ENCODE results near the gene USP13. TPM values are rescaled to one million over a fixed set of nuclear protein-coding genes. Genes with fewer than 3 reads are reported as not detected.

Gene USP13
- total and polyA plus RNA-seq, 2 donors (not counting 1 experiment from before 2014, with no cell fraction given) = 1.9 to 13.2 TPM

GRCh38 chr3:179729086-179729485 is 76.2 kb downstream of the USP13 start:
- 100% methylated on average over 2 of the region's 3 CpGs for WGBS (ENCODE audit: insufficient coverage)
- H3K4me1 Mint-ChIP-seq = peaks cover 3% of the 10 kb centered on the region
- ChIA-PET CTCF (no interaction called here), POLR2A (no interaction called here)
- no peaks in the 10 kb centered on the region for H3K79me2 ChIP-seq (ENCODE audit: control insufficient read depth, insufficient read depth, low read length)
- no peaks in the 10 kb centered on the region for H4K20me1 ChIP-seq (ENCODE audit: control insufficient read depth, insufficient read depth, low read length, poor library complexity, severe bottlenecking)
- no peaks in the 10 kb centered on the region for H3K9me3 ChIP-seq (ENCODE audit: control extremely low read depth in 1 of 3, control insufficient read depth in 2 of 3, insufficient read depth in 1 of 3, low read length in 2 of 3)
- no peak for DNase-seq
- TF ChIP-seq EZH2 (IDR thresholded peaks at IDR 0.05; ENCODE audit: borderline replicate concordance, insufficient read depth, low read depth, low read length, poor library complexity, severe bottlenecking) = no peak
- no peak for TF ChIP-seq CTCF (IDR thresholded peaks at IDR 0.05)
- no peak overlapping the region for H3K9ac ChIP-seq (ENCODE audit: low read length)
- H3K27me3 Mint-ChIP-seq = no peaks in the 10 kb centered on the region
- H3K4me3 ChIP-seq (ENCODE audit: control extremely low read depth in 1 of 5, extremely low read depth in 1 of 5, insufficient read depth in 1 of 5, low read depth in 2 of 5, low read length in 4 of 5) = no peak overlapping the region
- H3K27ac Mint-ChIP-seq = no peak overlapping the region
- H3K4me1 ChIP-seq (ENCODE audit: control insufficient read depth in 2 of 2, insufficient read depth in 2 of 2, low read length in 2 of 2) = peaks cover 0 to 3% of the 10 kb centered on the region in 2 donors
- peaks cover 1 to 11% of the 10 kb centered on the region in 2 experiments for H3K36me3 ChIP-seq (replicated peaks in 1 of 2; ENCODE audit: control extremely low read depth in 1 of 2, control insufficient read depth in 1 of 2, extremely low read depth in 1 of 2, insufficient read depth in 2 of 2, low read length in 1 of 2)
- no peaks in the 10 kb centered on the region for H3K9me3 Mint-ChIP-seq (ENCODE audit: insufficient read depth)
- intact Hi-C loops (cut with micrococcal nuclease) = no loop called here
- no peak overlapping the region for H3K4me3 Mint-ChIP-seq
- no peak for ATAC-seq (ENCODE audit: low read depth)
- H3K27me3 ChIP-seq (replicated peaks in 1 of 4; ENCODE audit: control extremely low read depth in 1 of 4, control insufficient read depth in 3 of 4, insufficient read depth in 4 of 4, low read length in 3 of 4) = no peaks in the 10 kb centered on the region
- H2AFZ ChIP-seq (ENCODE audit: insufficient read depth, low read depth, low read length, poor library complexity, severe bottlenecking) = no peak overlapping the region
- no peak overlapping the region for H3K27ac ChIP-seq (ENCODE audit: low read length in 2 of 2)
- no peak overlapping the region for H3K4me2 ChIP-seq (replicated peaks; ENCODE audit: low read depth, low read length, poor library complexity, severe bottlenecking)

- H3K4me3 Mint-ChIP-seq = no peak overlapping the region
- no peak overlapping the region for H3K27ac Mint-ChIP-seq
- CTCF ChIA-PET = no interaction called here
- Histone ChIP-seq H3K4me1 (ENCODE audit: control insufficient read depth in 2 of 2, insufficient read depth in 2 of 2, low read length in 2 of 2) (peaks cover 0 to 3% of the 10 kb centered on the region in 2 donors), H3K9ac (ENCODE audit: low read length) (no peak overlapping the region), H3K36me3 (replicated peaks in 1 of 2; ENCODE audit: control extremely low read depth in 1 of 2, control insufficient read depth in 1 of 2, extremely low read depth in 1 of 2, insufficient read depth in 2 of 2, low read length in 1 of 2) (peaks cover 1 to 11% of the 10 kb centered on the region in 2 experiments), H3K27me3 (replicated peaks in 1 of 4; ENCODE audit: control extremely low read depth in 1 of 4, control insufficient read depth in 3 of 4, insufficient read depth in 4 of 4, low read length in 3 of 4) (no peaks in the 10 kb centered on the region), H3K27ac (ENCODE audit: low read length in 2 of 2) (no peak overlapping the region), H3K4me2 (replicated peaks; ENCODE audit: low read depth, low read length, poor library complexity, severe bottlenecking) (no peak overlapping the region), H3K79me2 (ENCODE audit: control insufficient read depth, insufficient read depth, low read length) (no peaks in the 10 kb centered on the region), H3K4me3 (ENCODE audit: control extremely low read depth in 1 of 5, extremely low read depth in 1 of 5, insufficient read depth in 1 of 5, low read depth in 2 of 5, low read length in 4 of 5) (no peak overlapping the region), H4K20me1 (ENCODE audit: control insufficient read depth, insufficient read depth, low read length, poor library complexity, severe bottlenecking) (no peaks in the 10 kb centered on the region), H2AFZ (ENCODE audit: insufficient read depth, low read depth, low read length, poor library complexity, severe bottlenecking) (no peak overlapping the region), H3K9me3 (ENCODE audit: control extremely low read depth in 1 of 3, control insufficient read depth in 2 of 3, insufficient read depth in 1 of 3, low read length in 2 of 3) (no peaks in the 10 kb centered on the region)
- DNase-seq (no peak), ATAC-seq (ENCODE audit: low read depth) (no peak)
- TF ChIP-seq EZH2 (IDR thresholded peaks at IDR 0.05; ENCODE audit: borderline replicate concordance, insufficient read depth, low read depth, low read length, poor library complexity, severe bottlenecking) = no peak
- TF ChIP-seq CTCF (IDR thresholded peaks at IDR 0.05) = no peak
- WGBS (ENCODE audit: insufficient coverage) = 83% methylated on average over 1 of the region's 2 CpGs
- H3K27me3 Mint-ChIP-seq = no peaks in the 10 kb centered on the region
- POLR2A ChIA-PET = no interaction called here
- peaks cover 3% of the 10 kb centered on the region for H3K4me1 Mint-ChIP-seq
- H3K9me3 Mint-ChIP-seq (ENCODE audit: insufficient read depth) = no peaks in the 10 kb centered on the region
- intact Hi-C loops (cut with micrococcal nuclease) = no loop called here
These were observed 77.1 kb downstream of the USP13 start for GRCh38 chr3:179729981-179730380.
